Liver (tissue), 9 donors: ENCODE data around the gene DEPDC5. TPM values are rescaled to one million over a fixed set of nuclear protein-coding genes. Genes with fewer than 3 reads are reported as not detected.

Experiments
- DNase-seq: peaks from one replicate; pipeline ENCODE4 v3.0.0-alpha.2; 2017; ENCODE audit warnings: low spot score
- H3K27ac ChIP-seq, 2 donors: one replicate each; pipeline ENCODE4 v1.7.0; 2013; ENCODE audit warnings: inconsistent platforms in 2 of 2, low read length in 2 of 2, control low read depth in 1 of 2, low read depth in 1 of 2, mild to moderate bottlenecking in 1 of 2
- H3K27me3 ChIP-seq, 4 donors: one replicate each; pipeline versions ENCODE4 v1.6.1 to v1.7.0; 2013; ENCODE audit warnings: low read length in 3 of 4, inconsistent platforms in 1 of 4, mild to moderate bottlenecking in 1 of 4, moderate library complexity in 1 of 4; ENCODE audit not compliant: control insufficient read depth in 4 of 4, insufficient read depth in 4 of 4
- H3K36me3 ChIP-seq, 4 donors: one replicate each; pipeline versions ENCODE4 v1.6.1 to v1.7.0; 2013; ENCODE audit warnings: low read length in 3 of 4, mild to moderate bottlenecking in 3 of 4, low read depth in 1 of 4, moderate library complexity in 1 of 4; ENCODE audit not compliant: control insufficient read depth in 4 of 4, insufficient read depth in 3 of 4
- H3K4me1 ChIP-seq, 4 donors: one replicate each; pipeline versions ENCODE4 v1.6.1 to v1.7.0; 2013; ENCODE audit warnings: low read length in 3 of 4, mild to moderate bottlenecking in 3 of 4, moderate library complexity in 1 of 4; ENCODE audit not compliant: control insufficient read depth in 4 of 4, insufficient read depth in 4 of 4
- H3K4me3 ChIP-seq, 3 donors: one replicate each; pipeline versions ENCODE4 v1.6.1 to v1.7.0; 2013; ENCODE audit warnings: low read length in 3 of 3, control low read depth in 1 of 3, low read depth in 1 of 3, mild to moderate bottlenecking in 1 of 3
- H3K9ac ChIP-seq, 2 donors: one replicate each; pipeline ENCODE4 v1.7.0; 2013; ENCODE audit warnings: low read length in 2 of 2, mild to moderate bottlenecking in 2 of 2, moderate library complexity in 2 of 2, control low read depth in 1 of 2, low read depth in 1 of 2
- H3K9me3 ChIP-seq, 4 donors: one replicate each; pipeline versions ENCODE4 v1.6.1 to v1.7.0; 2013; ENCODE audit warnings: low read length in 3 of 4; ENCODE audit not compliant: control insufficient read depth in 4 of 4
- EGR1 ChIP-seq, 2 donors: IDR thresholded peaks; 2 replicates each; pipeline ENCODE4 v1.6.1; 2016 to 2018; ENCODE audit warnings: antibody characterized with exemption in 2 of 2, low read depth in 2 of 2
- FOXA1 ChIP-seq: IDR thresholded peaks from 2 replicates; pipeline ENCODE4 v1.6.1; 2016; ENCODE audit warnings: antibody characterized with exemption
- FOXA2 ChIP-seq: IDR thresholded peaks from 2 replicates; pipeline ENCODE4 v1.6.1; 2016; ENCODE audit warnings: antibody characterized with exemption
- GABPA ChIP-seq, 2 donors: IDR thresholded peaks in 1 of 2; conservative IDR thresholded peaks in 1 of 2; 2 replicates each; pipeline ENCODE4 v1.6.1; 2016; ENCODE audit warnings: antibody characterized with exemption in 2 of 2, mild to moderate bottlenecking in 1 of 2, moderate library complexity in 1 of 2
- HNF4A ChIP-seq, 2 donors: conservative IDR thresholded peaks; 2 replicates each; pipeline ENCODE4 v1.6.1; 2016; ENCODE audit warnings: antibody characterized with exemption in 2 of 2, mild to moderate bottlenecking in 2 of 2
- HNF4G ChIP-seq: IDR thresholded peaks from 2 replicates; pipeline ENCODE4 v1.6.1; 2016; ENCODE audit warnings: antibody characterized with exemption
- JUND ChIP-seq, 2 donors: IDR thresholded peaks; 2 replicates each; pipeline ENCODE4 v1.6.1; 2016; ENCODE audit warnings: antibody characterized with exemption in 2 of 2
- NR2F2 ChIP-seq: IDR thresholded peaks from 2 replicates; pipeline ENCODE4 v1.6.1; 2016; ENCODE audit warnings: antibody characterized with exemption
- RAD21 ChIP-seq, 2 donors: IDR thresholded peaks; 2 replicates each; pipeline ENCODE4 v1.6.1; 2016; ENCODE audit warnings: antibody characterized with exemption in 2 of 2, mild to moderate bottlenecking in 2 of 2
- RXRA ChIP-seq, 2 donors: IDR thresholded peaks; 2 replicates each; pipeline ENCODE4 v1.6.1; 2017 to 2018; ENCODE audit warnings: antibody characterized with exemption in 2 of 2, mild to moderate bottlenecking in 1 of 2
- SP1 ChIP-seq: IDR thresholded peaks from 2 replicates; pipeline ENCODE4 v1.6.1; 2018; ENCODE audit warnings: antibody characterized with exemption, mild to moderate bottlenecking
- TAF1 ChIP-seq: conservative IDR thresholded peaks from 2 replicates; pipeline ENCODE4 v1.6.1; 2016; ENCODE audit warnings: antibody characterized with exemption, mild to moderate bottlenecking
- YY1 ChIP-seq: IDR thresholded peaks from 2 replicates; pipeline ENCODE4 v1.6.1; 2016; ENCODE audit warnings: antibody characterized with exemption, mild to moderate bottlenecking
- whole genome bisulfite sequencing: extraction: QIAGEN DNeasy Blood & Tissue Kit; methylation state at CpG from one replicate; pipeline ENCODE4 v1.1.7; 2013; 5-methylcytosine and 5-hydroxymethylcytosine counted together
- polyA plus RNA-seq, 2 donors: library from polyadenylated mRNA; stranded (reverse) in 1 of 2; unstranded in 1 of 2; fragments of 200-250 nt in 1 of 2; fragments of >200 nt in 1 of 2; fragmentation: Nextera tagmentation in 1 of 2; extraction: Ambion mirVana in 1 of 2; gene quantifications; one replicate each; pipeline versions ENCODE4 v1.2.1 to v1.2.3, GENCODE V29; 2013 to 2015
- total RNA-seq, 2 donors: library from RNA; depleted of rRNA; stranded (reverse); fragments of >200 nt; gene quantifications; one replicate each; pipeline ENCODE4 v1.2.3, GENCODE V29; 2014
- TF ChIP-seq, protein P1 (sequence below): fragments of 150-350 bp; IDR thresholded peaks from 2 replicates; pipeline ENCODE4 v1.5.1; 2017; ENCODE audit warnings: improper control_type of control experiment, low read depth, low read length; ENCODE audit not compliant: missing input control
- TF ChIP-seq, protein P2 (sequence below): IDR thresholded peaks from 2 replicates; pipeline ENCODE4 v1.6.1; 2016; ENCODE audit warnings: antibody characterized with exemption
- TF ChIP-seq, protein P3 (sequence below): IDR thresholded peaks from 2 replicates; pipeline ENCODE4 v1.6.1; 2016; ENCODE audit warnings: antibody characterized with exemption
- TF ChIP-seq, protein P4 (sequence below): IDR thresholded peaks from 2 replicates; pipeline ENCODE4 v1.6.1; 2016; ENCODE audit warnings: antibody characterized with exemption, mild to moderate bottlenecking
- donor health status: healthy.
- donor health status: healthy.
- donor health status: healthy.
- donor health status: healthy.
- donor health status: healthy.

Gene DEPDC5
- total and polyA plus RNA-seq, 4 donors: 5.5 to 19.4 (median 12.6) TPM

DNA sequence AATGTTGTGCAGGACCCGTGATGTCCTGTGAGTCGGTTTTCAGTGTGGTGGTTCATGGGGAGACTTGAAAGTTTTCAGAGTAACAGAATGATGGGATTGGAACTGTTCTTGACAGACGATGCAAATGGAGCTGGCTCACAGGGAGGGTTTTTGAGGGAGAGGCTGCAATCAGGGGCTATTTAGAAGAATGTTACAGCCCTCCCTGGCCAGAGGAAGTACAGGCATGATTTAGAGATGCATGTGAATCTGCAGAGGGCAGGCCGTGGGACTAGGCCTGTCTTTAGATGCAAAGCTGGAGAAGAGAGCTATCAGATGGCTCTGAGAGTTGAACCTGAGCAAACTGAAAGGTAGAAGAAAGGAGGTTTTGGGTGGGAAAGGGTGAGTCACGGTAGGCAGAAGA, 115.9 kb downstream of the DEPDC5 start:
- H3K36me3 ChIP-seq: peaks cover 1 to 44% (median 26%) of the 10 kb centered on the region in 4 donors
- H3K9me3 ChIP-seq: no peaks in the 10 kb centered on the region
- H3K4me3 ChIP-seq: no peak overlapping the region
- H3K9ac ChIP-seq: no peak overlapping the region
- TF ChIP-seq, protein P1, sequence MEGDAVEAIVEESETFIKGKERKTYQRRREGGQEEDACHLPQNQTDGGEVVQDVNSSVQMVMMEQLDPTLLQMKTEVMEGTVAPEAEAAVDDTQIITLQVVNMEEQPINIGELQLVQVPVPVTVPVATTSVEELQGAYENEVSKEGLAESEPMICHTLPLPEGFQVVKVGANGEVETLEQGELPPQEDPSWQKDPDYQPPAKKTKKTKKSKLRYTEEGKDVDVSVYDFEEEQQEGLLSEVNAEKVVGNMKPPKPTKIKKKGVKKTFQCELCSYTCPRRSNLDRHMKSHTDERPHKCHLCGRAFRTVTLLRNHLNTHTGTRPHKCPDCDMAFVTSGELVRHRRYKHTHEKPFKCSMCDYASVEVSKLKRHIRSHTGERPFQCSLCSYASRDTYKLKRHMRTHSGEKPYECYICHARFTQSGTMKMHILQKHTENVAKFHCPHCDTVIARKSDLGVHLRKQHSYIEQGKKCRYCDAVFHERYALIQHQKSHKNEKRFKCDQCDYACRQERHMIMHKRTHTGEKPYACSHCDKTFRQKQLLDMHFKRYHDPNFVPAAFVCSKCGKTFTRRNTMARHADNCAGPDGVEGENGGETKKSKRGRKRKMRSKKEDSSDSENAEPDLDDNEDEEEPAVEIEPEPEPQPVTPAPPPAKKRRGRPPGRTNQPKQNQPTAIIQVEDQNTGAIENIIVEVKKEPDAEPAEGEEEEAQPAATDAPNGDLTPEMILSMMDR: no peak
- no peak for TF ChIP-seq JUND (IDR thresholded peaks at IDR 0.05)
- no peaks in the 10 kb centered on the region for H3K27me3 ChIP-seq
- DNase-seq: no peak
- no peaks in the 10 kb centered on the region for H3K4me1 ChIP-seq
- WGBS: 93% methylated on average over 5 of the region's 5 CpGs
- H3K27ac ChIP-seq: no peak overlapping the region

DNA sequence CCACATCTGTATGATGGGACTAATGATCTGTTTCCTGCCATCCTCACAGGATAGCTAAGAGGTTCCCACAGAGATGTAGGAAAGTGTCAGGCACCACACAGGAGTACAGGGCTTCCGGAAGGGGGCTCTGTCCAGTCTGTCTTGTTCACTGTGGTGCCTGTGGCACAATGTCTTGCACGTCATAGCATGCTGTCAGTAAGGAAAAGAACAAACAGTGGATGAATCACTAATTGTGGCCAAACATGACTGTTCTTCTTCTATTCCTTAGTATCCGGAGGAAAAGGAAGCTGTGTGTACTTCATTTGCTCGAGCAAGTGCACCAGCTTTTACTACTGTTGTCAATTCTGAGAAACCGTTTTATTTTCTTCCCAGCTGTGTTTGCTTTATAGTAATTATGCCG, 117.1 kb downstream of the DEPDC5 start:
- TF ChIP-seq, protein P2, sequence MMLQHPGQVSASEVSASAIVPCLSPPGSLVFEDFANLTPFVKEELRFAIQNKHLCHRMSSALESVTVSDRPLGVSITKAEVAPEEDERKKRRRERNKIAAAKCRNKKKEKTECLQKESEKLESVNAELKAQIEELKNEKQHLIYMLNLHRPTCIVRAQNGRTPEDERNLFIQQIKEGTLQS: no peak
- TF ChIP-seq, protein P3, sequence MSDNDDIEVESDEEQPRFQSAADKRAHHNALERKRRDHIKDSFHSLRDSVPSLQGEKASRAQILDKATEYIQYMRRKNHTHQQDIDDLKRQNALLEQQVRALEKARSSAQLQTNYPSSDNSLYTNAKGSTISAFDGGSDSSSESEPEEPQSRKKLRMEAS: no peak
- no peak for TF ChIP-seq JUND (IDR thresholded peaks at IDR 0.05)
- TF ChIP-seq HNF4G: no peak
- no peak for TF ChIP-seq SP1
- no peak for TF ChIP-seq EGR1 (IDR thresholded peaks at IDR 0.05; ENCODE audit: low read depth in 2 of 2)
- no peak for TF ChIP-seq FOXA1
- no peak for TF ChIP-seq HNF4A (conservative IDR thresholded peaks at IDR 0.05)
- no peak for TF ChIP-seq GABPA (IDR thresholded peaks at IDR 0.05 in 1 of 2, conservative IDR thresholded peaks at IDR 0.05 in 1 of 2)
- no peak for TF ChIP-seq TAF1
- TF ChIP-seq RAD21 (IDR thresholded peaks at IDR 0.05): no peak
- TF ChIP-seq NR2F2: no peak
- TF ChIP-seq, protein P1: no peak
- no peak for TF ChIP-seq YY1
- TF ChIP-seq, protein P4, sequence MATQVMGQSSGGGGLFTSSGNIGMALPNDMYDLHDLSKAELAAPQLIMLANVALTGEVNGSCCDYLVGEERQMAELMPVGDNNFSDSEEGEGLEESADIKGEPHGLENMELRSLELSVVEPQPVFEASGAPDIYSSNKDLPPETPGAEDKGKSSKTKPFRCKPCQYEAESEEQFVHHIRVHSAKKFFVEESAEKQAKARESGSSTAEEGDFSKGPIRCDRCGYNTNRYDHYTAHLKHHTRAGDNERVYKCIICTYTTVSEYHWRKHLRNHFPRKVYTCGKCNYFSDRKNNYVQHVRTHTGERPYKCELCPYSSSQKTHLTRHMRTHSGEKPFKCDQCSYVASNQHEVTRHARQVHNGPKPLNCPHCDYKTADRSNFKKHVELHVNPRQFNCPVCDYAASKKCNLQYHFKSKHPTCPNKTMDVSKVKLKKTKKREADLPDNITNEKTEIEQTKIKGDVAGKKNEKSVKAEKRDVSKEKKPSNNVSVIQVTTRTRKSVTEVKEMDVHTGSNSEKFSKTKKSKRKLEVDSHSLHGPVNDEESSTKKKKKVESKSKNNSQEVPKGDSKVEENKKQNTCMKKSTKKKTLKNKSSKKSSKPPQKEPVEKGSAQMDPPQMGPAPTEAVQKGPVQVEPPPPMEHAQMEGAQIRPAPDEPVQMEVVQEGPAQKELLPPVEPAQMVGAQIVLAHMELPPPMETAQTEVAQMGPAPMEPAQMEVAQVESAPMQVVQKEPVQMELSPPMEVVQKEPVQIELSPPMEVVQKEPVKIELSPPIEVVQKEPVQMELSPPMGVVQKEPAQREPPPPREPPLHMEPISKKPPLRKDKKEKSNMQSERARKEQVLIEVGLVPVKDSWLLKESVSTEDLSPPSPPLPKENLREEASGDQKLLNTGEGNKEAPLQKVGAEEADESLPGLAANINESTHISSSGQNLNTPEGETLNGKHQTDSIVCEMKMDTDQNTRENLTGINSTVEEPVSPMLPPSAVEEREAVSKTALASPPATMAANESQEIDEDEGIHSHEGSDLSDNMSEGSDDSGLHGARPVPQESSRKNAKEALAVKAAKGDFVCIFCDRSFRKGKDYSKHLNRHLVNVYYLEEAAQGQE: no peak
- TF ChIP-seq FOXA2: no peak
- no peak for TF ChIP-seq RXRA (IDR thresholded peaks at IDR 0.05)
- DNase-seq: no peak
- WGBS: 84% methylated on average over 6 of the region's 6 CpGs
- H3K9ac ChIP-seq: no peak overlapping the region
- H3K9me3 ChIP-seq: no peaks in the 10 kb centered on the region
- no peak overlapping the region for H3K4me3 ChIP-seq
- no peaks in the 10 kb centered on the region for H3K4me1 ChIP-seq
- H3K36me3 ChIP-seq: peaks cover 1 to 46% (median 28%) of the 10 kb centered on the region in 4 donors
- no peaks in the 10 kb centered on the region for H3K27me3 ChIP-seq
- H3K27ac ChIP-seq: no peak overlapping the region
